ENCODE results near the gene SPON1.

SPON1 gene

GRCh38 chr11:14107050-14107430 is 144.5 kb downstream of the SPON1 start:
- Histone ChIP-seq H3K4me1 (ENCODE audit: control insufficient read depth in 2 of 2, insufficient read depth in 1 of 2, low read depth in 1 of 2, low read length in 2 of 2) (peaks cover 3 to 5% of the 10 kb centered on the region in 2 donors), H2AFZ (ENCODE audit: low read length) (peak overlapping the region; percentile 29), H2BK120ac (ENCODE audit: low read depth, low read length) (no peak overlapping the region), H4K8ac (ENCODE audit: low read depth, low read length) (no peak overlapping the region), H2BK15ac (ENCODE audit: low read length) (no peak overlapping the region), H3K4me2 (ENCODE audit: insufficient read depth, low read length, poor library complexity, severe bottlenecking) (no peak overlapping the region), H3K79me1 (ENCODE audit: low read depth, low read length) (no peaks in the 10 kb centered on the region), H3K9ac (ENCODE audit: low read depth, low read length, poor library complexity) (no peak overlapping the region), H3K4ac (ENCODE audit: low read length) (no peak overlapping the region), H2BK12ac (ENCODE audit: low read length) (no peak overlapping the region), H3K27ac (replicated peaks; ENCODE audit: low read length) (no peak overlapping the region), H3K18ac (ENCODE audit: low read length) (no peak overlapping the region), H3K4me3 (ENCODE audit: low read length in 2 of 2) (no peak overlapping the region), H3K23ac (ENCODE audit: low read depth, low read length, poor library complexity) (no peak overlapping the region), H3K9me3 (replicated peaks in 1 of 2; ENCODE audit: control insufficient read depth in 2 of 2, insufficient read depth in 1 of 2, low read depth in 1 of 2, low read length in 2 of 2) (no peaks in the 10 kb centered on the region), H3K14ac (ENCODE audit: low read length) (no peak overlapping the region), H2BK5ac (ENCODE audit: low read length) (no peak overlapping the region), H2AK5ac (ENCODE audit: low read depth, low read length) (no peak overlapping the region), H3K36me3 (replicated peaks in 1 of 2; ENCODE audit: control insufficient read depth in 2 of 2, insufficient read depth in 2 of 2, low read length in 2 of 2) (no peaks in the 10 kb centered on the region), H3K27me3 (ENCODE audit: control insufficient read depth in 3 of 3, insufficient read depth in 3 of 3, low read depth in 1 of 3, low read length in 3 of 3) (no peaks in the 10 kb centered on the region), H4K91ac (ENCODE audit: low read depth, low read length, poor library complexity) (no peak overlapping the region)
- WGBS, 2 donors (ENCODE audit: extremely low coverage in 2 of 2, insufficient read length in 2 of 2, insufficient replicate concordance in 1 of 2), result no CpG with 5 or more reads among the region's 4 CpGs
- DNase-seq (ENCODE audit: low spot score), result no peak

DNA sequence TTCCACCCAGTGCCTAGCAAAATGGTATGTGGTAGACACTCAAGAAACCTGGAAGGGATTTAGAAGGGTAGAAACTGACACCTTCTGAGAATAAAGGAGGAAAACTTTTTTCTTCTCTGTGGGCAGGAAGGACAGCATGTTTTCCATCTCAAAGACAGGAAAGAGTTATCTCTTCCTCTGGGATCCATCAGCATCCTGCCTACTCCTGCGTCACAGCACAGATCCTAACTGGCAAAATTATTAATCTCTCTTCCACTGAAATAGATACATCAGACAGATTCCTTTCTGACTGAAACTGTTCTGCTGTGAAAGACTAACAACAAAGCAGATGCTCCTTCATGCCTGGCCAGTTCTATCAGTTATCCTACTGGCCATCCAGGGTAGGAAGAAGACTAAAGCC is 147.2 kb downstream of the SPON1 start:
- no peak overlapping the region for H3K23ac ChIP-seq (ENCODE audit: low read depth, low read length, poor library complexity)
- peaks cover 3 to 7% of the 10 kb centered on the region in 2 donors for H3K4me1 ChIP-seq (ENCODE audit: control insufficient read depth in 2 of 2, insufficient read depth in 1 of 2, low read depth in 1 of 2, low read length in 2 of 2)
- H2BK120ac ChIP-seq (ENCODE audit: low read depth, low read length), result no peak overlapping the region
- no peak overlapping the region for H2BK12ac ChIP-seq (ENCODE audit: low read length)
- H2AK5ac ChIP-seq (ENCODE audit: low read depth, low read length), result no peak overlapping the region
- H3K9ac ChIP-seq (ENCODE audit: low read depth, low read length, poor library complexity), result no peak overlapping the region
- H2BK5ac ChIP-seq (ENCODE audit: low read length), result no peak overlapping the region
- H3K4ac ChIP-seq (ENCODE audit: low read length), result no peak overlapping the region
- H3K4me2 ChIP-seq (ENCODE audit: insufficient read depth, low read length, poor library complexity, severe bottlenecking), result no peak overlapping the region
- DNase-seq (ENCODE audit: low spot score), result no peak
- H3K4me3 ChIP-seq (ENCODE audit: low read length in 2 of 2), result no peak overlapping the region
- no peak overlapping the region for H2AFZ ChIP-seq (ENCODE audit: low read length)
- H4K8ac ChIP-seq (ENCODE audit: low read depth, low read length), result no peak overlapping the region
- H2BK15ac ChIP-seq (ENCODE audit: low read length), result no peak overlapping the region
- WGBS, 2 donors (ENCODE audit: extremely low coverage in 2 of 2, insufficient read length in 2 of 2, insufficient replicate concordance in 1 of 2), result no CpG with 5 or more reads among the region's 1 CpG
- H3K27ac ChIP-seq (replicated peaks; ENCODE audit: low read length), result no peak overlapping the region
- no peak overlapping the region for H3K18ac ChIP-seq (ENCODE audit: low read length)
- peaks cover 0 to 2% of the 10 kb centered on the region in 2 donors for H3K36me3 ChIP-seq (replicated peaks in 1 of 2; ENCODE audit: control insufficient read depth in 2 of 2, insufficient read depth in 2 of 2, low read length in 2 of 2)
- no peaks in the 10 kb centered on the region for H3K27me3 ChIP-seq (ENCODE audit: control insufficient read depth in 3 of 3, insufficient read depth in 3 of 3, low read depth in 1 of 3, low read length in 3 of 3)
- H3K79me1 ChIP-seq (ENCODE audit: low read depth, low read length), result no peaks in the 10 kb centered on the region
- H3K9me3 ChIP-seq (replicated peaks in 1 of 2; ENCODE audit: control insufficient read depth in 2 of 2, insufficient read depth in 1 of 2, low read depth in 1 of 2, low read length in 2 of 2), result no peaks in the 10 kb centered on the region
- H4K91ac ChIP-seq (ENCODE audit: low read depth, low read length, poor library complexity), result no peak overlapping the region
- H3K14ac ChIP-seq (ENCODE audit: low read length), result no peak overlapping the region

GRCh38 chr11:14110629-14111028 is 148.1 kb downstream of the SPON1 start:
- Histone ChIP-seq H3K23ac (ENCODE audit: low read depth, low read length, poor library complexity) (no peak overlapping the region), H3K79me1 (ENCODE audit: low read depth, low read length) (no peaks in the 10 kb centered on the region), H4K91ac (ENCODE audit: low read depth, low read length, poor library complexity) (no peak overlapping the region), H2BK12ac (ENCODE audit: low read length) (no peak overlapping the region), H3K18ac (ENCODE audit: low read length) (no peak overlapping the region), H2BK15ac (ENCODE audit: low read length) (no peak overlapping the region), H3K9me3 (replicated peaks in 1 of 2; ENCODE audit: control insufficient read depth in 2 of 2, insufficient read depth in 1 of 2, low read depth in 1 of 2, low read length in 2 of 2) (no peaks in the 10 kb centered on the region), H3K4me1 (ENCODE audit: control insufficient read depth in 2 of 2, insufficient read depth in 1 of 2, low read depth in 1 of 2, low read length in 2 of 2) (peaks cover 3 to 7% of the 10 kb centered on the region in 2 donors), H3K4ac (ENCODE audit: low read length) (no peak overlapping the region), H2BK5ac (ENCODE audit: low read length) (no peak overlapping the region), H3K27me3 (ENCODE audit: control insufficient read depth in 3 of 3, insufficient read depth in 3 of 3, low read depth in 1 of 3, low read length in 3 of 3) (no peaks in the 10 kb centered on the region), H3K4me2 (ENCODE audit: insufficient read depth, low read length, poor library complexity, severe bottlenecking) (no peak overlapping the region), H3K4me3 (ENCODE audit: low read length in 2 of 2) (no peak overlapping the region), H2AFZ (ENCODE audit: low read length) (no peak overlapping the region), H3K27ac (replicated peaks; ENCODE audit: low read length) (no peak overlapping the region), H3K14ac (ENCODE audit: low read length) (no peak overlapping the region), H3K36me3 (replicated peaks in 1 of 2; ENCODE audit: control insufficient read depth in 2 of 2, insufficient read depth in 2 of 2, low read length in 2 of 2) (peaks cover 0 to 2% of the 10 kb centered on the region in 2 donors), H2BK120ac (ENCODE audit: low read depth, low read length) (no peak overlapping the region), H3K9ac (ENCODE audit: low read depth, low read length, poor library complexity) (no peak overlapping the region), H2AK5ac (ENCODE audit: low read depth, low read length) (no peak overlapping the region), H4K8ac (ENCODE audit: low read depth, low read length) (no peak overlapping the region)
- DNase-seq (ENCODE audit: low spot score), result no peak
- WGBS, 2 donors (ENCODE audit: extremely low coverage in 2 of 2, insufficient read length in 2 of 2, insufficient replicate concordance in 1 of 2), result no CpG with 5 or more reads among the region's 2 CpGs

- no peak overlapping the region for H4K8ac ChIP-seq (ENCODE audit: low read depth, low read length)
- H2BK12ac ChIP-seq (ENCODE audit: low read length), result no peak overlapping the region
- no peak overlapping the region for H2AFZ ChIP-seq (ENCODE audit: low read length)
- no peaks in the 10 kb centered on the region for H3K9me3 ChIP-seq (replicated peaks in 1 of 2; ENCODE audit: control insufficient read depth in 2 of 2, insufficient read depth in 1 of 2, low read depth in 1 of 2, low read length in 2 of 2)
- H3K79me1 ChIP-seq (ENCODE audit: low read depth, low read length), result no peaks in the 10 kb centered on the region
- no peaks in the 10 kb centered on the region for H3K27me3 ChIP-seq (ENCODE audit: control insufficient read depth in 3 of 3, insufficient read depth in 3 of 3, low read depth in 1 of 3, low read length in 3 of 3)
- no peak overlapping the region for H2AK5ac ChIP-seq (ENCODE audit: low read depth, low read length)
- no peak overlapping the region for H3K9ac ChIP-seq (ENCODE audit: low read depth, low read length, poor library complexity)
- H3K4me1 ChIP-seq (ENCODE audit: control insufficient read depth in 2 of 2, insufficient read depth in 1 of 2, low read depth in 1 of 2, low read length in 2 of 2), result peaks cover 3 to 7% of the 10 kb centered on the region in 2 donors
- no peak overlapping the region for H3K27ac ChIP-seq (replicated peaks; ENCODE audit: low read length)
- no peak overlapping the region for H2BK15ac ChIP-seq (ENCODE audit: low read length)
- H3K4ac ChIP-seq (ENCODE audit: low read length), result no peak overlapping the region
- no peak overlapping the region for H3K4me3 ChIP-seq (ENCODE audit: low read length in 2 of 2)
- no peak overlapping the region for H3K4me2 ChIP-seq (ENCODE audit: insufficient read depth, low read length, poor library complexity, severe bottlenecking)
- H3K18ac ChIP-seq (ENCODE audit: low read length), result no peak overlapping the region
- no peak overlapping the region for H4K91ac ChIP-seq (ENCODE audit: low read depth, low read length, poor library complexity)
- no peak overlapping the region for H2BK120ac ChIP-seq (ENCODE audit: low read depth, low read length)
- H3K23ac ChIP-seq (ENCODE audit: low read depth, low read length, poor library complexity), result no peak overlapping the region
- no peak overlapping the region for H3K14ac ChIP-seq (ENCODE audit: low read length)
- H2BK5ac ChIP-seq (ENCODE audit: low read length), result no peak overlapping the region
- no CpG with 5 or more reads among the region's 2 CpGs for WGBS, 2 donors (ENCODE audit: extremely low coverage in 2 of 2, insufficient read length in 2 of 2, insufficient replicate concordance in 1 of 2)
- no peak for DNase-seq (ENCODE audit: low spot score)
- peaks cover 0 to 2% of the 10 kb centered on the region in 2 donors for H3K36me3 ChIP-seq (replicated peaks in 1 of 2; ENCODE audit: control insufficient read depth in 2 of 2, insufficient read depth in 2 of 2, low read length in 2 of 2)
Observed at GRCh38 chr11:14111496-14111895, 149.0 kb downstream of the SPON1 start.

Data from neuronal stem cell (in vitro differentiated cells).